CD4-positive, alpha-beta T cell treated with Interleukin-10 for 1 hour (primary cell): ENCODE data around the gene RHOA.
A peak's percentile ranks its signal among the peaks of the same experiment; 100 is the strongest.

Experiments
- DNase-seq: peaks from one replicate; pipeline ENCODE4 v3.0.0-alpha.2; 2020

The RHOA gene

GRCh38 chr3:49411968-49412631, at the start of gene RHOA, which contains the start of gene TCTA:
TSS of gene RHOA (minus strand) at chr3:49411976. CDS start at chr3:49375589, 36,387 bp downstream.
TSS of gene TCTA (plus strand) at chr3:49412423. CDS start at chr3:49412427, 4 bp downstream.
- peak; percentile 100 for DNase-seq

DNA sequence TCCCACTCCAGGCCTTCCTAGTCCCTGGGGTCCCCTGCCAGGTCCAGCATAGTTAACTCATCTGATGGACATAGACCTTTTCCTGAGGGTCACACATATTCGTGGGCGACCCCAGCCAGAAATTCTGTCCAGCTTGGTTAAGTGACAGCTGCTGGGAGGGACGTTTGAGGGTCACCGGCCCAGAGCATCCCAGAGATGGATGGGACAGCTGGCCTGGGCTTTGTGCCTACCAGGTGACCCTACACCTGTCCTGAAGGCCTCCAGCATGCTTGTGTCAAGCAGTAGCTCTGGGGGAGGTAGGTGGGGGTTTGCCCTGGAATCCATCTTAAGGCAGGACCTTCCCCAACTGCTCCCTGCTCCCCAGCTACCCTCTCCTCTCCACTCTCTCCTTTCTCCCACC, 49.2 kb upstream of the RHOA start:
- DNase-seq: no peak

DNA sequence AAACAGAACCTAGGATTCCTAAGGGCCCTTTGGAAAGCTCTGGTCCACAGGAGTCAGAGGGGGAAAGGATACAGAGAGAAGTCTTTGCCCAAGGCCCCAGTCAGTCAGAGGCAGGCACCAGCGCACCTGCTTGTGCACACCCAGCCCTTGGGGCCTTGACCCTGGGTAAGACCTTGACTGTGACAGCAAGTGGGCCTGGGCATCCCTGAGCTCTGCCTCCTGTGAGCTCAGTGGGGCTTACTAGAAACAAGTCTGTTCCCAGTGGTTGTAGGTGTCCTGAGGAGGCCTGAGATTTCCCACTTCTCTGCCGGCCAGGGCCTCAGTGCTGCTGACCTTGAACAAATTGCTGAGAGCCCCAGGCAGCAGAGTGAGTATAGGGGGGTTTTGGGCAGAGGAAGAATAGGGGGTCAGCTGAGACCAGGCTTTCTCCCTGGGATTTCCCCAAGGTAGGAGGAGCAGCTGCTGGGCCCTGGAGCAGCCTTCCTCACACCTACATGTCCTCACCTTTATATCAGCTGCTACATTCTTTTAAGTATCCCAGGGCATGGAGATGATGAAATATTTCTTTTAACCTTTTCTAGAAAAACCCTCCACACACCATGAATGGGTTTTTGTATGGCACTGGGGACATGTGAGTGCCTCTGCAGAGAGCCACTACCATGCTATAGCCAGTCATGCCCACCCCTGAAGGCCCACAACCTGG, 48.6 kb upstream of the RHOA start:
- no peak for DNase-seq

GRCh38 chr3:49456466-49456865, 44.7 kb upstream of the RHOA start:
- DNase-seq: no peak

GRCh38 chr3:49454898-49455681, 43.3 kb upstream of the RHOA start:
- DNase-seq: no peak

DNA sequence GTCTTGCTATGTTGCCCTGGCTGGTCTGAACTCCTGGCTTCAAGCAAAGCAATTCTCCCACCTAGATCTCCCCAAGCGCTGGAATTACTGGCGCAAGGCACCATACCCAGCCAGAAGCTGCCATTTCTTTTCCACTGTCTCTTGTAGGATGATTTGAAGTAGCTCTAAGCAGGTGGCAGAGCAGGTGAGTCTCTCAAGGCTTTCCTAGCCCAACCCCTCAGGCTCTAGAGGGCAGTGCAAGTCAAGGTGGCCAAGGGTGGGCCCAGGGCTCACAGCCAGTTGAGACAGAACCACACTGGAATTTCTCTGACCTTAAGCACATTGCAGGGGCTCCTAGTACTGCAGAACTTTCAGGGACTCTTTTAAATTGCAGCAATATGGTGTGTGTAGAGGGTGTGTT, 42.7 kb upstream of the RHOA start:
- no peak for DNase-seq

DNA sequence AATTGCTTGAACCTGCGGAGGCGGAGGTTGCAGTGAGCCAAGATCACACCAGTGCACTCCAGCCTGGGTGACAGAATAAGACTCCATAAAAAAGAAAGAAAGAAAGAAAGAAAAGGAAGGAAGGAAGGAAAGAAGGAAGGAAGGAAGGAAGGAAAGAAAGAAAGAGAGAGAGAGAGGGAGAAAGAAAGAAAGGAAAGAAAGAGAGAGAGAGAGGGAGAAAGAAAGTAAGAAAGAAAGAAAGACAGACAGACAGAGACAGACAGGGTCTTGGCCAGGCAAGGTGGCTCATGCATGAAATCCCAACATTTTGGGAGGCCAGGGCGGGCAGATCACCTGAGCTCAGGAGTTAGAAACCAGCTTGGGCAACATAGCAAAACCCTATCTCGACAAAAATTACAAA, 41.8 kb upstream of the RHOA start:
- DNase-seq: no peak

- no peak for DNase-seq
Measured at GRCh38 chr3:49445391-49445790, 33.6 kb upstream of the RHOA start.

GRCh38 chr3:49434731-49435130, 23.0 kb upstream of the RHOA start:
- DNase-seq: no peak

DNA sequence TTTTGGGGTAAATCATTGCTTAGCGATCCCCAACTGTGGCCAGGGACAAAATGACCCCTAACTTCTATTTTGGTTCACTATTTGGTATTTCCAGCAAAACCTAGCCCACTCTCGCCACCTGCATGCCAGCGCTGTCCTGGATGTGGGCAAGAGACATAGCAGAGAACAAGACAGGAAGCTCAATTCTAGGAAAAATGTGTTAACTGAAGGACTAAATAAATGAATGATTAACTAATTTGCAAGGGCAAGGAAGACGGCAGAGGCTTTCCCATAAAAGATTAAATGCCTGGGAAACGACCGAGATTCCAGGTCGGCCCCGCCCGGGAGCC, 16.9 kb upstream of the RHOA start:
- DNase-seq: no peak

DNA sequence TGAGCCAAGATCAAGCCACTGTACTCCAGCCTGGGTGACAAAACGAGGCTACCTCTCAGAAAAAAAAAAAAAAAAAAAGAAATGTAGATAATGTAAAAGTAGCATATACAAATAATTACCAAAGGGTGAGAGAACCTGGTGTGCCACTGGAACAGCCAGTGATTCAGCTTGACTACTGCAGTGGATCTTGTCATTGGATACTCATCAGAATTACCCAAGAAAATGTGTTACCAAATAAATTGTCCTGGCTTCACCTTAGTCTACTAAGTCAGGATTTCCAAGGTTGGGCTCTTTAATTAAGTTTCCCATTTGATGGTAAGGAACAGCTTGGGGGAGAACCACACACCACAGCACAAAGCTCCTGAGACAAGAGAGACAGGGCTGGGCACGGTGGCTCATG, 15.8 kb upstream of the RHOA start:
- DNase-seq: no peak

DNA sequence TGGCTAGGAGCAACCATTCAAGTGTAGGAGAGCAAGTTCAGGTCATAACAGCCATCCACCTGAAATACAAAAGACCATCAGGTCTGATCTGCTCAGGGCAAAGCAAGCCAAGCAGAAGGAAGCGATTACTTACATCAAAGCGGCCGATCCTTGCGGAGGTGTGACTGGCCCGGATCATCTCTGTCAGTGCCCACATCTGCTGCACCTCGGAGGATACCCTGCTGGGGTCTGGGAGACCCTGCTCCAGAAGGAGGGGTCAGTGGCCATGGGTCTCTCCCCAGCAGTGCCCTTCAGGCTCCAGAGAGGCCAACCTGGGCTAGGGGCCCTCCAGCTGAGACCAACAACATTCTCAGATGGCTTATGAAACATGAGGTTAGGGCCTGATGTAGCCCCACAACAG, 13.0 kb upstream of the RHOA start:
- DNase-seq: no peak

DNA sequence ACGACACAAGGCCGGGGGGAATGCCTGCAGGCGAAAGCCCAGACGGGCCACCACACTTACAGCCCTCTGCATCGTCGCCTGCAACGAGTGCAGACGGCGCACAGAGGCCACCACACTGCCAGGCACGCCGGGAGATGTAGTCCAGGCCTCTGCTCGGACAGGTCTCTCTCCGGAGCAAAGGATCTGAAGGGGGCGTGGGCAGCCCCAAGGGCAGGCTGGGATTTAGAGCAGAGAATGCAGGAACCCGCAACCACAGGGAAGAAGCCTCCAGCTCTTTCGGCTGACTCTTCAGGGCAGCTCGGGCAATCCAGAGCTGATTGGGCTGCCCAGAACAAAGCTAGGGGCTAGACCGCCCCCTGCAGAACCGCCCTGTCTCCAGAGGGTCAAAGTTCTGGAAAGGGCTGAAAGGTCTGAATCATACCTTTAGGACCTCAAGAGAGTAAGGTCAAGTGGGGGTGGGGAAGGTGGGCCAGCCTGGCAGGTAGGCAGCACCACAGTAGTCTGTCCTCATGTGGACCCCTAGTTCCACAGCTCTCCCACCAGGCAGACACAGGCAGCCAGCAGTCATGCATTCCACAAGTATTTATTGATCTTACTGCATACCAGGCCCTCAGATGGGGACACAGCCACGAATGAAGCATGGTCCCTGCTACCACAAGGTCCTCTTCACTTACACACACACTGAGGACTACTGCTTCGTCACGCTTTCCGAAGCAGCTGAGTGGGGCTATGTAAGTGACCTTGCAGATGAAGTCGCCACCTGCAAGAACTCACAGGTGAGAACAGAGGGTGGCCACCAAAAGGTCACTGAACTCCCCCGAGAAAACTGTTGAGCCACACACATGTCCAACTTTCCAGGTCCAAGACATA, 10.8 kb upstream of the RHOA start, which contains the start of gene AMT:
TSS of gene AMT (minus strand) at position 95 of the 870 bp plus-strand sequence. CDS start at position 72, 23 bp downstream.
- no peak for DNase-seq

GRCh38 chr3:49421890-49422378, 10.2 kb upstream of the RHOA start:
- DNase-seq: no peak

DNA sequence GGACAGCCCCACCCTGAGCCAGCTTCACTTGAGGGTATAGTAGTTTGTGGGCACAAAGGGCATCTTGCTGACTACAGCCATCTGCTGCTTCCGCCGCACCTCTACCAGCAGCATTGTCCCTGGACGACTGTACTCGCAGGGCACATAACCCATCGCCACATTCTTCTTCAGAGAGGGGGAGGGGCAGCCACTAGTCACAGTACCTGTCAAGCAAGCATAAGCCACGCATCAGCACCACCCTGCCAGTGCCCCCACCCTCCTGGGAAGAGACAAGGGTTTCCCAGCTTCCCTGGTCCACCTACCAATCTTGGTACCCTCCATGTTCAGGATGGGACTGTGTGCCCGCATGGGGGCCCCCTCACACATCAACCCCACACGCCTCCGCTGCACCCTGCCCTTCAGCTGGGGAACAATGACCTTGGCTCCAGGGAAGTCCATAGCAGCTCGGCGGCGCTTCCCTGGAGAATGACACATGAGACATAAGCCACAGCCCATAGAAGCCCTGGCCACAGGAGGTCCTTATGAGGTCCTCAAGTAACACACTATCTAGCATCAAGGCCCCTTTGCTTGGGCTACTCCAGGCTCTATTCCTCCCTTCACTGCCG, 5.8 kb upstream of the RHOA start:
- DNase-seq: no peak

GRCh38 chr3:49416867-49417266, 5.1 kb upstream of the RHOA start:
- DNase-seq: no peak

DNA sequence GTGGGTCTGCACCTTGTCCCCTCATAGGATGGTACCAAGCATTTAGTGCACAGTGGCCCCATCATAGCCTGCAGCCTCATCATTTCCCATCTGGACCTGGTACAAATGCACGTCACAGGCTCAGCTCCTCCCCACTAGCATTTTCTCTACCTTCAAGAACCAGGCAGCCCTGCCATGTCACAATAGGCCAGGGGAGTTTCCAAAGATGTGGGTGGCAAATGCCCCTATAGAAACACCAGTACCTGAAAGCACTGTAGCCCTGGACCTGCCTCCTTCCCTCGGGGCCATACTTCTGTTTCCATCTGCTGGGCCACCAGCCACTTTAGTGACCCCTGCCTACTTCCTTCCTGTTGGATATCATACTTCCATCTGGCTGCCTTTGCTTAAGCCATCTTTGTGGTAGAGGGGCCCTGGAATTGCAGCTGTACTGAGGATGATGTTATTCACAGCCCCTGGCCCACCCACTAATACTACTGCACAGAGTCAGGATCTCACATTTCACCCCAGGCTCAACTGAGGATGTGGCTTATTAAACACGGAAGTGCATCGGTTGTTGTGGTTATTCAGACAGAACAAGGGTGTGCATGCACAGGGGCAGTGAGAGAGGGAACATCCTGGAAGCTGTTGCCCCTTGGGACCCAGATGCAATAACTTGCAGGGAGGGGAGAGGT, 4.3 kb upstream of the RHOA start:
- peak; percentile 87 for DNase-seq

DNA sequence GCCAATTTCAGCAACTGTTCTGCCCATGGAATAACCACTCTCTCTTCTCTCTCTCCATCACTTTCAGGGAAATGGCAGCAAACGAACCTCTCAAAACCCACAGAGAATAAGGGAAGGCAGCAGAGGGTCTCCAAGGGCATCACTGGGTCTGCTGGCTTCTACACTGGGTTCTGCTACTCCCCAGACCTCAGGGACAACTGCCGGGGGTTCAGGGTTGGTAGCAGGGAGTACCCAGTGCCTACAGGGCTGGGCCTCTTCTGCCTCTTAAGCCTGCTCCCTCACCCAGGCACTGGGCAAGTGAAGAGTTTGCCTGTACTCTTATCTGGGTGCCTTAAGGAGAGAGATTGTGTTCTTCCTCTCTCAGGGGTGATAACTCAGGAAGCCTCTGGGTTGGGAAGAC, 3.0 kb upstream of the RHOA start:
- no peak for DNase-seq

DNA sequence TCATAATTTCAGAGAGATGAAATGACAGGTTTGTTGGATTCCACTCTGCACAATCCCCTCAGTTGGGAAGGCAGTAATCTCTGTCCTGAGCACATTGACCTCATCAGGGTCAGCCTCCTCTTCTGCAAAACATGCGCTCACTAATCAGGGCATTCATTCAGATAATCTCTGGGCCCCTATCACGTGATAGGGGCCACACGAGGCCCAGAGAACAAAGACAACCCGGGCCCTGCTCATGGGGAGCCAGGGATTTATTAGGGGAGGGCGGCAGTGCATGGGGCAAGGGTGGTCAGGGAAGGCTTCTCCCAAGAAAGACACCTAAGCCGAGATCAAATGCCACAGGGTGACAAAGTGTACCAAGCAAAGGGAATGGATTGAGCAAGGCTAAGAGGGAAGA, 1.6 kb upstream of the RHOA start:
- DNase-seq: no peak

DNA sequence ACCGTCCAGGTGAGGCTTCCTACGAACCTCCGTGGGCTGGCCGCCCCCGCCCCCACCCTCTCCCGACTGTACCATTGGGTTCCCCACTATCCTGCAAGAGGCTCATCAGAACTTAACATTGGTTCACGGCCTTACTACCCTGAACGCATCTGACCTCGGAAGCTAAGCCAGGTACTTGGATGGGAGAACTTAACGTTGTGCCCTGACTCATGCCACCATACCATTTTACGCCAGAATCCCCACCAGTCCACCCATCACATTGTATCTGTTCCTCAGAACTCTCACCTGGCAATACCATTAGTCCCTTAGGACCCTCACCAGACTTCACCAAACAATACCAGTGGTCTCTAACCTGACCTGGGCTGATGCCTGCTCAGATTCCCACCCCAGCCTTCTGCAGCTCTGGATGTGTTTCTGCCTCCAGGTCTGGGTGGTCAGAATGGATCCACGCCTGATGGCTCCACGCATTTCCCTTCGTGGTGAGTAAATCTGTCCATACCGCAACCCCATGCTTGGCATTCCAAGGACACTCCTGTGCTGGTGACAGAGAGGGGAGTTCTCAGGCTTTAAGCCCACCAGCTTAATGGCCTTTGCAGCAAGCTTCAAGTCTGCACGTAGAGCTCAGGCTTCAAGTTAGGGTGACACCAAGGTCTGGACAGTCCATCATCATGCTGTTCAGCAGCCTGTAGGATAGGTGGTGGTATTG, 1.0 kb upstream of the RHOA start:
- no peak for DNase-seq

DNA sequence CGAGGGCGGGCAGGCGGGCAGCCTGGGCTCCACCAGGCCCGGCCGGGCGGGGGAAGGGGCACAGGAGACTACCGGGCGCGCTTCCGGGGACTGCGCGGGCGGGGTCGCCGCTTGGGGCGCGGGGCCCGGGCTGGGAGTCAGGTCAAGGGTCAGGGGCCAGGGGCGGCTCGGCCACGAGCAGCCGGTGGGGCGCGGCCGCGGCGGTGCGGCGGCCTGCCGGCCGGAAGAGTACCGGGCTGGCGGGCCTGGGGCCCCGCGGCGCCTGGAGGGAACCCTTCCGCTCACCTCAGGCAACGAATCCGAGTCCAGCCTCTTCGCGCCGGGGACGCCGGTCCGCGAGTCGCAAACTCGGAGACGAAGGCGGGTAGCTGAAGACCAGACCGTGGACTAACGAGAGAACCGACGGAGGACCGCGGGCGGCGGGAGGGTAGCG, 225 bp downstream of the RHOA start:
- DNase-seq: peak; percentile 66
